ENCODE results near the gene RAB4A. TPM values are rescaled to one million over a fixed set of nuclear protein-coding genes. Genes with fewer than 3 reads are reported as not detected.

The RAB4A gene
- total RNA-seq, 1 donor from 2014 or later: 63.0 TPM

DNA sequence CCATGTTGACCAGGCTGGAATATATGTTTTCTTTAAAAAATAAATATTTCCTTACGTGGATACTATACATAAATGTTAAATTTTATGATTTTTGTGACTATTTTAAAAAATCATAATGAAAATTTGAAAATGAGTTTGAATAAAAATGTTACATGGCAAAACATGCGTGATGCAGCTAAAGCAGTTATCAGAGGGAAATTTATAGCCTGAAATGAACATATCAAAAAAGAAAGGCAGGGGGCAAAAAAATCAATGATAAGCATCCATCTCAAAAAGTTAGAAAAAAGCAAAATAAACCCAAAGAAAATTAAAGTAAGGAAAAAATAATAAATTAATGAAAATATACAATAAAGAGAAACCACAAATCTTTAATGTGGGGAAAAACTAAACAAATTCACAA, 63.4 kb downstream of the RAB4A start:
- Mint-ChIP-seq H3K9me3 (ENCODE audit: unreplicated experiment) (no peaks in the 10 kb centered on the region), H3K27me3 (ENCODE audit: unreplicated experiment) (no peaks in the 10 kb centered on the region), H3K27ac (ENCODE audit: unreplicated experiment) (no peak overlapping the region), H3K4me3 (ENCODE audit: unreplicated experiment) (no peak overlapping the region), H3K4me1 (ENCODE audit: low read depth, unreplicated experiment) (peaks cover 22% of the 10 kb centered on the region), H3K36me3 (ENCODE audit: unreplicated experiment) (peaks cover 8% of the 10 kb centered on the region)
- TF ChIP-seq CTCF (IDR thresholded peaks at IDR 0.05; ENCODE audit: partially characterized antibody, unreplicated experiment): no peak
- DNase-seq: no peak

DNA sequence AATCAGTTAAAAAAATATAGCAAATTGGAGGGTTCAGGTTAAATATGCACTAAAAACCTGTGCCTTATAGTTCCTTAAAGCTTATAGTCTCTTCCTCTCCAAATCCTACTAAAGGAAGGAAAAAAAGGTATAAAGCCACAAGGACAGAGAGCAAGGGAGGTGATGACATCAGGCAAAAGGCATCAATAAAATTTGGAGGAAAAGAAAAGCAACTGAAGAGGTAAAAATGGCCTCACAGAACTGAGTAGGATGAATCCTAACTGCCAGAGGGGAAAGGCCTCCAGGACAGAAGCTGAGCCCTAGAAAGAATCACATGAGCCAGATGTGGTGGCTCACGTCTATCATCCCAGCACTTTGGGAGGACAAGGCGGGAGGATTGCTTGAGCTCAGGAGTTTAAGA, 63.8 kb downstream of the RAB4A start:
- Mint-ChIP-seq H3K27ac (ENCODE audit: unreplicated experiment) (no peak overlapping the region), H3K27me3 (ENCODE audit: unreplicated experiment) (no peaks in the 10 kb centered on the region), H3K36me3 (ENCODE audit: unreplicated experiment) (peaks cover 8% of the 10 kb centered on the region), H3K4me3 (ENCODE audit: unreplicated experiment) (no peak overlapping the region), H3K4me1 (ENCODE audit: low read depth, unreplicated experiment) (peaks cover 26% of the 10 kb centered on the region), H3K9me3 (ENCODE audit: unreplicated experiment) (no peaks in the 10 kb centered on the region)
- no peak for TF ChIP-seq CTCF (IDR thresholded peaks at IDR 0.05; ENCODE audit: partially characterized antibody, unreplicated experiment)
- DNase-seq: no peak

GRCh38 chr1:229336345-229336744, 65.4 kb downstream of the RAB4A start:
- H3K27me3 Mint-ChIP-seq (ENCODE audit: unreplicated experiment): peaks cover 5% of the 10 kb centered on the region
- TF ChIP-seq CTCF (IDR thresholded peaks at IDR 0.05; ENCODE audit: partially characterized antibody, unreplicated experiment): no peak
- H3K4me1 Mint-ChIP-seq (ENCODE audit: low read depth, unreplicated experiment): peaks cover 32% of the 10 kb centered on the region
- H3K4me3 Mint-ChIP-seq (ENCODE audit: unreplicated experiment): peak overlapping the region; percentile 53
- peaks cover 5% of the 10 kb centered on the region for H3K9me3 Mint-ChIP-seq (ENCODE audit: unreplicated experiment)
- peaks cover 8% of the 10 kb centered on the region for H3K36me3 Mint-ChIP-seq (ENCODE audit: unreplicated experiment)
- H3K27ac Mint-ChIP-seq (ENCODE audit: unreplicated experiment): peak overlapping the region; percentile 7
- no peak for DNase-seq

DNA sequence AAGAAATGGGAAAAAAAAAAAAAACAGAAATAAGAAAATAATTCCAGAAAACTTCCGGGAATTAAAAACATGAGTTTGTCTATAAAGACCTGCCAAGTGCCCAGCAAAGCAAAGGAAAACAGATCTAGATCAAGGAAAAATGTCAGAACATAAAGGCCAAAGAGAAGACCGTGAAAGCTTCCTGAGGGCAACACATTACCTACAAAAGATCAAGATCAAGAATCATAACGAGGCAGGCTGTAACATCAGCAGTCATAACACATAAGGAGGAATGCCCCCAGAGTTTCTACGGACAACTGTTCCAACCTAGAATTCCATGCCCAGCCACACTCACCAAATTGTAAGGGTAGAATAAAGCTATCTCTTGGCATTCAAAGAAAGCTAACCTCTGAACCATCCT, 68.2 kb downstream of the RAB4A start:
- TF ChIP-seq CTCF (IDR thresholded peaks at IDR 0.05; ENCODE audit: partially characterized antibody, unreplicated experiment): no peak
- H3K27me3 Mint-ChIP-seq (ENCODE audit: unreplicated experiment): peaks cover 14% of the 10 kb centered on the region
- peak overlapping the region; percentile 95 for H3K4me3 Mint-ChIP-seq (ENCODE audit: unreplicated experiment)
- no peak overlapping the region for H3K27ac Mint-ChIP-seq (ENCODE audit: unreplicated experiment)
- H3K36me3 Mint-ChIP-seq (ENCODE audit: unreplicated experiment): peaks cover 7% of the 10 kb centered on the region
- peaks cover 16% of the 10 kb centered on the region for H3K9me3 Mint-ChIP-seq (ENCODE audit: unreplicated experiment)
- H3K4me1 Mint-ChIP-seq (ENCODE audit: low read depth, unreplicated experiment): peaks cover 32% of the 10 kb centered on the region
- DNase-seq: no peak

- peak overlapping the region; percentile 95 for H3K4me3 Mint-ChIP-seq (ENCODE audit: unreplicated experiment)
- H3K27me3 Mint-ChIP-seq (ENCODE audit: unreplicated experiment): peaks cover 14% of the 10 kb centered on the region
- H3K27ac Mint-ChIP-seq (ENCODE audit: unreplicated experiment): no peak overlapping the region
- peaks cover 32% of the 10 kb centered on the region for H3K4me1 Mint-ChIP-seq (ENCODE audit: low read depth, unreplicated experiment)
- H3K9me3 Mint-ChIP-seq (ENCODE audit: unreplicated experiment): peaks cover 16% of the 10 kb centered on the region
- peaks cover 3% of the 10 kb centered on the region for H3K36me3 Mint-ChIP-seq (ENCODE audit: unreplicated experiment)
- TF ChIP-seq CTCF (IDR thresholded peaks at IDR 0.05; ENCODE audit: partially characterized antibody, unreplicated experiment): no peak
- DNase-seq: no peak
These were observed 68.6 kb downstream of the RAB4A start for GRCh38 chr1:229339520-229339919.

Data from glutamatergic neuron (in vitro differentiated cells).